Neuronal stem cell (in vitro differentiated cells): ENCODE results near the gene VRTN.
"Not testable (repeated sequence)": the region's sequence is repeated elsewhere in the genome, so short reads cannot be mapped to it uniquely, and the experiment has no call there.

ENCODE experiments used
- DNase-seq: peaks from one replicate; pipeline ENCODE4 v3.0.0-alpha.2; 2013; ENCODE audit warnings: low spot score
- H2AFZ ChIP-seq: one replicate; pipeline ENCODE4 v1.6.1; 2013; ENCODE audit warnings: mild to moderate bottlenecking, low read length, inconsistent platforms
- H2AK5ac ChIP-seq: 2 replicates; pipeline ENCODE4 v1.6.1; 2013; ENCODE audit warnings: low read depth, mild to moderate bottlenecking, inconsistent platforms, low read length, moderate library complexity, mixed read lengths
- H2BK120ac ChIP-seq: 2 replicates; pipeline ENCODE4 v1.6.1; 2013; ENCODE audit warnings: low read depth, mild to moderate bottlenecking, inconsistent platforms, low read length, moderate library complexity, mixed read lengths
- H2BK12ac ChIP-seq: one replicate; pipeline ENCODE4 v1.6.1; 2013; ENCODE audit warnings: low read length, inconsistent platforms
- H2BK15ac ChIP-seq: 2 replicates; pipeline ENCODE4 v1.6.1; 2013; ENCODE audit warnings: mild to moderate bottlenecking, low read length, inconsistent platforms, mixed read lengths
- H2BK5ac ChIP-seq: one replicate; pipeline ENCODE4 v1.6.1; 2013; ENCODE audit warnings: inconsistent platforms, mild to moderate bottlenecking, low read length, moderate library complexity
- H3K14ac ChIP-seq: one replicate; pipeline ENCODE4 v1.6.1; 2013; ENCODE audit warnings: low read length, inconsistent platforms
- H3K18ac ChIP-seq: 2 replicates; pipeline ENCODE4 v1.6.1; 2013; ENCODE audit warnings: low read length, inconsistent platforms
- H3K23ac ChIP-seq: 2 replicates; pipeline ENCODE4 v1.6.1; 2013; ENCODE audit warnings: low read depth, mild to moderate bottlenecking, mixed read lengths, low read length, inconsistent platforms; ENCODE audit not compliant: poor library complexity
- H3K27ac ChIP-seq: replicated peaks from 3 replicates; pipeline ENCODE4 v1.5.1; 2013; ENCODE audit warnings: low read length, inconsistent platforms
- H3K27me3 ChIP-seq, 3 experiments: 2 replicates each; pipeline ENCODE4 v1.6.1; 2013; ENCODE audit warnings: low read length in 3 of 3, mild to moderate bottlenecking in 2 of 3, inconsistent platforms in 1 of 3, low read depth in 1 of 3, mixed read lengths in 1 of 3, moderate library complexity in 1 of 3; ENCODE audit not compliant: control insufficient read depth in 3 of 3, insufficient read depth in 3 of 3
- H3K36me3 ChIP-seq, 2 donors: replicated peaks in 1 of 2; 2 replicates each; pipeline ENCODE4 v1.6.1; 2013; ENCODE audit warnings: low read length in 2 of 2; ENCODE audit not compliant: control insufficient read depth in 2 of 2, insufficient read depth in 2 of 2
- H3K4ac ChIP-seq: 2 replicates; pipeline ENCODE4 v1.6.1; 2013; ENCODE audit warnings: inconsistent platforms, mild to moderate bottlenecking, low read length, moderate library complexity
- H3K4me1 ChIP-seq, 2 donors: 1 replicate in 1 of 2; 2 replicates in 1 of 2; pipeline ENCODE4 v1.6.1; 2013; ENCODE audit warnings: low read length in 2 of 2, low read depth in 1 of 2; ENCODE audit not compliant: control insufficient read depth in 2 of 2, insufficient read depth in 1 of 2
- H3K4me2 ChIP-seq: one replicate; pipeline ENCODE4 v1.6.1; 2013; ENCODE audit warnings: mild to moderate bottlenecking, low read length, inconsistent platforms; ENCODE audit not compliant: insufficient read depth, poor library complexity, severe bottlenecking
- H3K4me3 ChIP-seq, 2 donors: 2 replicates each; pipeline ENCODE4 v1.5.1; 2013; ENCODE audit warnings: low read length in 2 of 2, mild to moderate bottlenecking in 2 of 2, inconsistent platforms in 1 of 2, moderate library complexity in 1 of 2
- H3K79me1 ChIP-seq: one replicate; pipeline ENCODE4 v1.6.1; 2013; ENCODE audit warnings: low read depth, mild to moderate bottlenecking, inconsistent platforms, low read length, moderate library complexity
- H3K9ac ChIP-seq: one replicate; pipeline ENCODE4 v1.6.1; 2013; ENCODE audit warnings: mild to moderate bottlenecking, low read depth, low read length, inconsistent platforms; ENCODE audit not compliant: poor library complexity
- H3K9me3 ChIP-seq, 2 donors: replicated peaks in 1 of 2; 2 replicates each; pipeline versions ENCODE3 to v1.6.1; 2013; ENCODE audit warnings: low read length in 2 of 2, mild to moderate bottlenecking in 2 of 2, inconsistent platforms in 1 of 2, low read depth in 1 of 2, mixed read lengths in 1 of 2, moderate library complexity in 1 of 2; ENCODE audit not compliant: control insufficient read depth in 2 of 2, insufficient read depth in 1 of 2
- H4K8ac ChIP-seq: one replicate; pipeline ENCODE4 v1.6.1; 2013; ENCODE audit warnings: low read depth, mild to moderate bottlenecking, inconsistent platforms, low read length, moderate library complexity
- H4K91ac ChIP-seq: one replicate; pipeline ENCODE4 v1.6.1; 2013; ENCODE audit warnings: low read length, low read depth, mild to moderate bottlenecking, inconsistent platforms; ENCODE audit not compliant: poor library complexity
- WGBS, 2 donors: extraction: QIAGEN DNeasy Blood & Tissue Kit; methylation state at CpG; one replicate each; pipeline ENCODE4 v1.1.7; 2013; ENCODE audit warnings: missing lambda C conversion rate in 2 of 2, mixed read lengths in 1 of 2; ENCODE audit not compliant: insufficient read length in 2 of 2, insufficient replicate concordance in 1 of 2; ENCODE audit errors: extremely low coverage in 2 of 2; 5-methylcytosine and 5-hydroxymethylcytosine counted together

VRTN gene

GRCh38 chr14:74324931-74325361 is 23.3 kb upstream of the VRTN start:
- Histone ChIP-seq H2AK5ac (no peak overlapping the region), H2BK120ac (no peak overlapping the region), H2BK5ac (no peak overlapping the region), H3K27me3 (no peaks in the 10 kb centered on the region), H2AFZ (peak overlapping the region; percentile 27), H3K36me3 (no peaks in the 10 kb centered on the region), H2BK12ac (no peak overlapping the region), H3K4me2 (no peak overlapping the region), H2BK15ac (no peak overlapping the region), H4K8ac (no peak overlapping the region), H3K4me3 (no peak overlapping the region), H3K9me3 (no peaks in the 10 kb centered on the region), H3K23ac (no peak overlapping the region), H3K14ac (no peak overlapping the region), H4K91ac (no peak overlapping the region), H3K9ac (no peak overlapping the region), H3K4me1 (peaks cover 14 to 20% of the 10 kb centered on the region in 2 donors), H3K27ac (peak overlapping the region; percentile 35), H3K18ac (no peak overlapping the region), H3K4ac (no peak overlapping the region), H3K79me1 (no peaks in the 10 kb centered on the region)
- DNase-seq = peak; percentile 38
- 100% methylated on average over 1 of the region's 3 CpGs; no CpG with 5 or more reads in 1 of the 2 donors for WGBS, 2 donors

- H3K9me3 ChIP-seq = no peaks in the 10 kb centered on the region
- H3K27ac ChIP-seq = peak overlapping the region; percentile 99
- H2BK15ac ChIP-seq = no peak overlapping the region
- WGBS, 2 donors = no CpG with 5 or more reads among the region's 3 CpGs
- peaks cover 14 to 20% of the 10 kb centered on the region in 2 donors for H3K4me1 ChIP-seq
- no peak overlapping the region for H4K91ac ChIP-seq
- H2BK12ac ChIP-seq = peak overlapping the region; percentile 68
- no peaks in the 10 kb centered on the region for H3K27me3 ChIP-seq
- peak overlapping the region; percentile 58 for H3K18ac ChIP-seq
- no peak overlapping the region for H2BK5ac ChIP-seq
- no peak overlapping the region for H2AFZ ChIP-seq
- no peak overlapping the region for H2AK5ac ChIP-seq
- H3K4me3 ChIP-seq = no peak overlapping the region
- no peak overlapping the region for H3K4ac ChIP-seq
- no peaks in the 10 kb centered on the region for H3K36me3 ChIP-seq
- no peak overlapping the region for H4K8ac ChIP-seq
- no peak overlapping the region for H2BK120ac ChIP-seq
- H3K9ac ChIP-seq = no peak overlapping the region
- no peaks in the 10 kb centered on the region for H3K79me1 ChIP-seq
- H3K14ac ChIP-seq = no peak overlapping the region
- H3K4me2 ChIP-seq = no peak overlapping the region
- H3K23ac ChIP-seq = no peak overlapping the region
- no peak for DNase-seq
Observed at GRCh38 chr14:74325446-74325845, 22.8 kb upstream of the VRTN start.

GRCh38 chr14:74326369-74327152 is 21.7 kb upstream of the VRTN start:
- Histone ChIP-seq H4K91ac (peak overlapping the region; percentile 94), H3K18ac (peak overlapping the region; percentile 77), H3K14ac (no peak overlapping the region), H3K4me2 (peak overlapping the region; percentile 37), H3K4me3 (no peak overlapping the region), H3K27ac (peak overlapping the region; percentile 99), H4K8ac (peak overlapping the region; percentile 48), H2BK120ac (no peak overlapping the region), H2BK5ac (peak overlapping the region; percentile 4), H3K27me3 (no peaks in the 10 kb centered on the region), H2AK5ac (no peak overlapping the region), H2BK12ac (peak overlapping the region; percentile 43), H3K9me3 (no peaks in the 10 kb centered on the region), H3K9ac (peak overlapping the region; percentile 40), H3K36me3 (no peaks in the 10 kb centered on the region), H3K79me1 (no peaks in the 10 kb centered on the region), H2AFZ (peak overlapping the region; percentile 83), H2BK15ac (no peak overlapping the region), H3K4ac (no peak overlapping the region), H3K4me1 (peaks cover 14 to 20% of the 10 kb centered on the region in 2 donors), H3K23ac (no peak overlapping the region)
- peak; percentile 80 for DNase-seq
- no CpG with 5 or more reads among the region's 10 CpGs for WGBS, 2 donors

DNA sequence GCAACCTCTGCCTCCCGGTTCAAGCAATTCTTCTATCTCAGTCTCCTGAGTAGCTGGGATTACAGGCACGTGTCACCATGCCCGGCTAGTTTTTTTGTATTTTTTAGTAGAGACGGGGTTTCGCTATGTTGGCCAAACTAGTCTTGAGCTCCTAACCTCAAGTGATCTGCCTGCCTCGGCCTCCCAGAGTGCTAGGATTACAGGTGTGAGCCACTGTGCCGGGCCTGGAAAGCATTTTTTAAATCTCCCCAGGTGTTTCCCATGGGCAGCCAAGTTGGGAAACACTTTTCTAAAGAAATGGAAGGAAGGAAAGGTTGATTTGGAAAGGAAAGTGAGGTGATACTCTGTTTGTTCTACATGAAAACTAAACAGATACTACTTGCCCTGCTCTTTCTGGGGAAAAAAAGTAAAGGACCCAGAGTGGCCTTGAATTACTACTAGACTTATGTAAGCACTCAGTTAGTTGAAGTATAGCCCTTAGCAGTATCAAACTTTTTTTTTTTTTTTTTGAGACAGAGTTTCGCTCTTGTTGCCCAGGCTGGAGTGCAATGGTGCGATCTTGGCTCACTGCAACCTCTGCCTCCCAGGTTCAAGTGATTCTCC is 18.2 kb upstream of the VRTN start:
- not testable (repeated sequence) for H3K18ac ChIP-seq, H3K4me2 ChIP-seq, H2BK5ac ChIP-seq, H3K23ac ChIP-seq, H4K8ac ChIP-seq, H3K9ac ChIP-seq, H3K9me3 ChIP-seq, H3K4me3 ChIP-seq, H3K79me1 ChIP-seq, H3K4ac ChIP-seq, H2AFZ ChIP-seq, H2BK12ac ChIP-seq, H3K14ac ChIP-seq, H3K27me3 ChIP-seq, H2AK5ac ChIP-seq, H4K91ac ChIP-seq, H2BK120ac ChIP-seq, H3K36me3 ChIP-seq, DNase-seq, H2BK15ac ChIP-seq, H3K27ac ChIP-seq
- WGBS, 2 donors = no CpG with 5 or more reads among the region's 9 CpGs
- peaks cover 14 to 19% of the 10 kb centered on the region in 2 donors for H3K4me1 ChIP-seq
